Ramos (cell line): ENCODE results near the gene TTC22.

Source experiments
- in situ Hi-C: fragments of 300-500 bp; cut with MboI; formaldehyde crosslinking; loops from one replicate; pipeline ENCODE4 v1.14.3; 2022; ENCODE audit warnings: low sequenced_read_pairs; ENCODE audit not compliant: unreplicated experiment

The TTC22 gene

GRCh38 chr1:54800899-54801759, at the start of gene TTC22:
Gene TTC22, minus strand, starts transcription at chr1:54801323. Its CDS starts 160 bp downstream, at chr1:54801163.
- in situ Hi-C loops: no loop called here

- in situ Hi-C loops: no loop called here
Measured at GRCh38 chr1:54850737-54851136, 49.6 kb upstream of the TTC22 start.

GRCh38 chr1:54850069-54850730, 49.1 kb upstream of the TTC22 start:
- in situ Hi-C loops: no loop called here

GRCh38 chr1:54849219-54850068, 48.3 kb upstream of the TTC22 start:
- in situ Hi-C loops: no loop called here

GRCh38 chr1:54848134-54848948, 47.2 kb upstream of the TTC22 start:
- in situ Hi-C loops: no loop called here

- in situ Hi-C loops: no loop called here
Measured at GRCh38 chr1:54846716-54847284, 45.7 kb upstream of the TTC22 start.

GRCh38 chr1:54846301-54846700, 45.2 kb upstream of the TTC22 start:
- in situ Hi-C loops: no loop called here

- in situ Hi-C loops: no loop called here
Measured at GRCh38 chr1:54845772-54846171, 44.6 kb upstream of the TTC22 start.

- in situ Hi-C loops: no loop called here
Measured at GRCh38 chr1:54844564-54844963, 43.4 kb upstream of the TTC22 start.

- in situ Hi-C loops: no loop called here
Measured at GRCh38 chr1:54843449-54843848, 42.3 kb upstream of the TTC22 start.

GRCh38 chr1:54842963-54843362, 41.8 kb upstream of the TTC22 start:
- in situ Hi-C loops: no loop called here

- in situ Hi-C loops: no loop called here
Measured at GRCh38 chr1:54842206-54842915, 41.2 kb upstream of the TTC22 start.

- in situ Hi-C loops: no loop called here
Measured at GRCh38 chr1:54839824-54840223, 38.7 kb upstream of the TTC22 start.

GRCh38 chr1:54838565-54839180, 37.5 kb upstream of the TTC22 start:
- in situ Hi-C loops: no loop called here

GRCh38 chr1:54837002-54837853, 36.1 kb upstream of the TTC22 start:
- in situ Hi-C loops: no loop called here

GRCh38 chr1:54836594-54836993, 35.5 kb upstream of the TTC22 start:
- in situ Hi-C loops: no loop called here

- in situ Hi-C loops: no loop called here
Measured at GRCh38 chr1:54835970-54836369, 34.8 kb upstream of the TTC22 start.
